HEK293 (cell line): ENCODE measurements around the gene COPB1.

Source experiments
- CTCF ChIA-PET: fragments of 350-600 bp; formaldehyde crosslinking; extraction: SDS; loops from one replicate; lab custom pipeline; 2021; ENCODE audit warnings: antibody characterized with exemption; lab: Yijun Ruan, JAX
- POLR2A ChIA-PET: fragments of 300-600 bp; formaldehyde crosslinking; extraction: SDS; loops from one replicate; lab custom pipeline; 2020; ENCODE audit warnings: antibody characterized with exemption, inconsistent platforms; lab: Yijun Ruan, JAX
- H3K27ac ChIP-seq: fragments of 200-500 bp; sonication (Bioruptor generic); 2 replicates; pipeline ENCODE4 v1.5.1; 2014; ENCODE audit warnings: low read depth, low read length, control low read depth, inconsistent platforms; ENCODE audit errors: extremely low read depth
- H3K36me3 ChIP-seq, 2 experiments: fragments of 200-500 bp in 1 of 2; sonication (Bioruptor generic) in 1 of 2; 1 replicate in 1 of 2; 2 replicates in 1 of 2; pipeline ENCODE4 v1.5.1; 2014 to 2017; ENCODE audit warnings: inconsistent platforms in 2 of 2, low read length in 2 of 2; ENCODE audit not compliant: control insufficient read depth in 2 of 2, insufficient read depth in 1 of 2
- H3K4me1 ChIP-seq: fragments of 200-500 bp; sonication (Bioruptor generic); 2 replicates; pipeline ENCODE4 v1.5.1; 2014; ENCODE audit warnings: mild to moderate bottlenecking, low read length, inconsistent platforms; ENCODE audit not compliant: control insufficient read depth, insufficient read depth
- H3K4me3 ChIP-seq: 2 replicates; pipeline ENCODE4 v1.5.1; 2011; ENCODE audit warnings: low read depth, mild to moderate bottlenecking, control low read depth, low read length, moderate library complexity
- H3K9me3 ChIP-seq: fragments of 200-500 bp; sonication (Bioruptor generic); 2 replicates; pipeline ENCODE4 v1.5.1; 2014; ENCODE audit warnings: low read depth, low read length, inconsistent platforms; ENCODE audit not compliant: control insufficient read depth, insufficient read depth
- FEZF1 ChIP-seq: fragments of 450-650 bp; formaldehyde crosslinking; IDR thresholded peaks from 2 replicates; pipeline ENCODE4 v1.5.1; 2016; ENCODE audit warnings: missing biosample characterization, missing genetic modification characterization
- HOXC10 ChIP-seq: sonication (generic); formaldehyde crosslinking; IDR thresholded peaks from 2 replicates; pipeline ENCODE4 v1.8.1; 2023; ENCODE audit warnings: mild to moderate bottlenecking, missing genetic modification reagents
- HOXD13 ChIP-seq: sonication (generic); formaldehyde crosslinking; IDR thresholded peaks from 2 replicates; pipeline ENCODE4 v1.8.0; 2022; ENCODE audit warnings: missing genetic modification reagents, borderline replicate concordance
- MZF1 ChIP-seq: fragments of 450-650 bp; formaldehyde crosslinking; IDR thresholded peaks from 2 replicates; pipeline ENCODE4 v1.5.1; 2017; ENCODE audit warnings: missing biosample characterization, missing genetic modification characterization, borderline replicate concordance
- SP7 ChIP-seq: fragments of 450-650 bp; formaldehyde crosslinking; IDR thresholded peaks from 2 replicates; pipeline ENCODE4 v1.5.1; 2016; ENCODE audit warnings: missing biosample characterization, missing genetic modification characterization
- ZBTB21 ChIP-seq: fragments of 450-650 bp; formaldehyde crosslinking; IDR thresholded peaks from 2 replicates; pipeline ENCODE4 v1.5.1; 2017; ENCODE audit warnings: missing biosample characterization, missing genetic modification characterization
- ZBTB48 ChIP-seq: fragments of 450-650 bp; formaldehyde crosslinking; IDR thresholded peaks from 2 replicates; pipeline ENCODE4 v1.5.1; 2016; ENCODE audit warnings: missing biosample characterization, missing genetic modification characterization
- ZBTB7A ChIP-seq: fragments of 450-650 bp; formaldehyde crosslinking; IDR thresholded peaks from 2 replicates; pipeline ENCODE4 v1.5.1; 2016; ENCODE audit warnings: low read depth, missing biosample characterization, missing genetic modification characterization
- ZBTB8A ChIP-seq: fragments of 450-650 bp; formaldehyde crosslinking; IDR thresholded peaks from 2 replicates; pipeline ENCODE4 v1.5.1; 2016; ENCODE audit warnings: missing biosample characterization, missing genetic modification characterization
- ZFP37 ChIP-seq: fragments of 450-650 bp; formaldehyde crosslinking; IDR thresholded peaks from 2 replicates; pipeline ENCODE4 v1.5.1; 2016; ENCODE audit warnings: missing biosample characterization, missing genetic modification characterization
- ZFP41 ChIP-seq: fragments of 450-650 bp; formaldehyde crosslinking; IDR thresholded peaks from 2 replicates; pipeline ENCODE4 v1.5.1; 2016; ENCODE audit warnings: missing biosample characterization, missing genetic modification characterization, borderline replicate concordance
- ZNF175 ChIP-seq: fragments of 450-650 bp; formaldehyde crosslinking; IDR thresholded peaks from 2 replicates; pipeline ENCODE4 v1.5.1; 2016; ENCODE audit warnings: missing biosample characterization, missing genetic modification characterization
- ZNF302 ChIP-seq: fragments of 450-650 bp; formaldehyde crosslinking; IDR thresholded peaks from 2 replicates; pipeline ENCODE4 v1.5.1; 2016; ENCODE audit warnings: missing biosample characterization, missing genetic modification characterization, low read depth
- ZNF580 ChIP-seq: fragments of 450-650 bp; formaldehyde crosslinking; IDR thresholded peaks from 2 replicates; pipeline ENCODE4 v1.5.1; 2016; ENCODE audit warnings: missing biosample characterization, missing genetic modification characterization
- ZNF585B ChIP-seq: fragments of 450-650 bp; formaldehyde crosslinking; IDR thresholded peaks from 2 replicates; pipeline ENCODE4 v1.5.1; 2016; ENCODE audit warnings: missing biosample characterization, missing genetic modification characterization
- ZNF654 ChIP-seq: fragments of 450-650 bp; formaldehyde crosslinking; IDR thresholded peaks from 2 replicates; pipeline ENCODE4 v1.5.1; 2016; ENCODE audit warnings: low read depth, missing biosample characterization, missing genetic modification characterization
- ZNF830 ChIP-seq: fragments of 450-650 bp; IDR thresholded peaks from 2 replicates; pipeline ENCODE4 v1.5.0; 2018; ENCODE audit warnings: missing biosample characterization, missing genetic modification characterization, low read depth, mild to moderate bottlenecking, moderate library complexity
- TF ChIP-seq, protein P1 (sequence below): fragments of 450-650 bp; formaldehyde crosslinking; IDR thresholded peaks from 2 replicates; pipeline ENCODE4 v1.5.1; 2016; ENCODE audit warnings: missing biosample characterization, missing genetic modification characterization
- TF ChIP-seq, protein P2 (sequence below): fragments of 450-650 bp; formaldehyde crosslinking; IDR thresholded peaks from 2 replicates; pipeline ENCODE4 v1.5.1; 2016; ENCODE audit warnings: missing biosample characterization, missing genetic modification characterization
- TF ChIP-seq, protein P3 (sequence below): fragments of 450-650 bp; formaldehyde crosslinking; IDR thresholded peaks from 2 replicates; pipeline ENCODE4 v1.5.1; 2016; ENCODE audit warnings: missing biosample characterization, missing genetic modification characterization

The COPB1 gene

DNA sequence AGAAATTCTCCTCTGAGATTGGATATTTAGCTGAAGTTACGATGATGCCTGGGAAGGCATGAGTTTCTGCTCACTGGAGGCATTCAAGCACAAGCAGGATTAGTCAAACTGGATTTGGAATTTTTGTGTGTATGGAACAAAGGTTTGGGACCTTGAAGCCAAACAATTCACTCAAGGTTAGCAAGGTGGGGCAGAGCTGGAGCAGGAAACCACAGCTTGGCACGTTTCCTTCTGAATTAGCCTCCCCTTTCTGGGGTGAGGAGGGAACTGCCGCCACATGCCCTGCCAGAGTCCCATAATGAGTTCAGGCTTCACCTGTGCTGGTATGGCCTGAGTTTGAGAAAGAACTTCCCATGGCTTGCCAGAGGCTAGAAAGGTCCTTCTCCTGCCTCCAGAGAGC is 89.7 kb downstream of the COPB1 start:
- ChIA-PET CTCF (interaction anchor here (1.4 kb wide), 1 partner anchor 110 kb away, joined by 5 read pairs; no protein-coding TSS in a partner anchor), POLR2A (no interaction called here)
- Histone ChIP-seq H3K4me3 (no peak overlapping the region), H3K36me3 (no peaks in the 10 kb centered on the region), H3K4me1 (no peaks in the 10 kb centered on the region), H3K27ac (no peak overlapping the region), H3K9me3 (no peaks in the 10 kb centered on the region)
- no peak for TF ChIP-seq ZNF654 (tag by site-specific recombination)
- no peak for TF ChIP-seq ZBTB7A
- TF ChIP-seq ZBTB21 (tag by site-specific recombination): no peak
- TF ChIP-seq ZNF302 (tag by site-specific recombination): no peak
- TF ChIP-seq ZNF175 (tag by site-specific recombination): no peak
- TF ChIP-seq ZFP37 (tag by site-specific recombination): no peak
- no peak for TF ChIP-seq HOXC10
- no peak for TF ChIP-seq ZBTB8A
- no peak for TF ChIP-seq FEZF1
- TF ChIP-seq ZNF585B (tag by site-specific recombination): no peak
- TF ChIP-seq, protein P1, sequence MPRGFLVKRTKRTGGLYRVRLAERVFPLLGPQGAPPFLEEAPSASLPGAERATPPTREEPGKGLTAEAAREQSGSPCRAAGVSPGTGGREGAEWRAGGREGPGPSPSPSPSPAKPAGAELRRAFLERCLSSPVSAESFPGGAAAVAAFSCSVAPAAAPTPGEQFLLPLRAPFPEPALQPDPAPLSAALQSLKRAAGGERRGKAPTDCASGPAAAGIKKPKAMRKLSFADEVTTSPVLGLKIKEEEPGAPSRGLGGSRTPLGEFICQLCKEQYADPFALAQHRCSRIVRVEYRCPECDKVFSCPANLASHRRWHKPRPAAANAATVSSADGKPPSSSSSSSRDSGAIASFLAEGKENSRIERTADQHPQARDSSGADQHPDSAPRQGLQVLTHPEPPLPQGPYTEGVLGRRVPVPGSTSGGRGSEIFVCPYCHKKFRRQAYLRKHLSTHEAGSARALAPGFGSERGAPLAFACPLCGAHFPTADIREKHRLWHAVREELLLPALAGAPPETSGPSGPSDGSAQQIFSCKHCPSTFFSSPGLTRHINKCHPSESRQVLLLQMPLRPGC (tag by site-specific recombination): no peak
- no peak for TF ChIP-seq ZFP41 (tag by site-specific recombination)

DNA sequence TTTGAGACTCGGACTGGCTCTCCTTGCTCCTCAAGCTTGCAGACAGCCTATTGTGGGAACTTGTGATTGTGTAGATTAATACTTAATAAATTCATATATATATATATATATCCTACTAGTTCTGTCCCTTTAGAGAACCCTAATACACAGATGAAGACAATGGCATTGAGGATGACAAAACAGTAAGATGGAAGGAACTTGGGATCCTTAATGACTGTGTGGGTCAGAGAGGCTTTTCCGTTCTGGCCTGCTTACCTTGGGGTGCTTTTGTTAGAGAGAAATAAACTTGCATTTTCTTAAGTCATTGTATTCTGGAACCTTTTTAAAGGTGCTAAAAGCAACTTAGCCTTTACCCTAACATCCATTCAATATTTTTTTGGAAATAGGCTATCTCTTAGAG is 91.0 kb downstream of the COPB1 start:
- Histone ChIP-seq H3K4me1 (no peaks in the 10 kb centered on the region), H3K27ac (no peak overlapping the region), H3K36me3 (no peaks in the 10 kb centered on the region), H3K4me3 (no peak overlapping the region), H3K9me3 (no peaks in the 10 kb centered on the region)
- ChIA-PET CTCF (interaction anchor here (0.6 to 0.9 kb wide), 2 partner anchors 8 to 47 kb away, joined by 4 to 5 read pairs; no protein-coding TSS in a partner anchor), POLR2A (no interaction called here)
- no peak for TF ChIP-seq ZNF580 (tag by site-specific recombination)
- TF ChIP-seq, protein P2, sequence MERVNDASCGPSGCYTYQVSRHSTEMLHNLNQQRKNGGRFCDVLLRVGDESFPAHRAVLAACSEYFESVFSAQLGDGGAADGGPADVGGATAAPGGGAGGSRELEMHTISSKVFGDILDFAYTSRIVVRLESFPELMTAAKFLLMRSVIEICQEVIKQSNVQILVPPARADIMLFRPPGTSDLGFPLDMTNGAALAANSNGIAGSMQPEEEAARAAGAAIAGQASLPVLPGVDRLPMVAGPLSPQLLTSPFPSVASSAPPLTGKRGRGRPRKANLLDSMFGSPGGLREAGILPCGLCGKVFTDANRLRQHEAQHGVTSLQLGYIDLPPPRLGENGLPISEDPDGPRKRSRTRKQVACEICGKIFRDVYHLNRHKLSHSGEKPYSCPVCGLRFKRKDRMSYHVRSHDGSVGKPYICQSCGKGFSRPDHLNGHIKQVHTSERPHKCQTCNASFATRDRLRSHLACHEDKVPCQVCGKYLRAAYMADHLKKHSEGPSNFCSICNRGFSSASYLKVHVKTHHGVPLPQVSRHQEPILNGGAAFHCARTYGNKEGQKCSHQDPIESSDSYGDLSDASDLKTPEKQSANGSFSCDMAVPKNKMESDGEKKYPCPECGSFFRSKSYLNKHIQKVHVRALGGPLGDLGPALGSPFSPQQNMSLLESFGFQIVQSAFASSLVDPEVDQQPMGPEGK (tag by site-specific recombination): no peak
- TF ChIP-seq ZBTB48 (tag by site-specific recombination): no peak
- TF ChIP-seq HOXD13: no peak
- TF ChIP-seq ZNF830 (tag by site-specific recombination): no peak
- TF ChIP-seq SP7 (tag by site-specific recombination): no peak
- TF ChIP-seq, protein P3, sequence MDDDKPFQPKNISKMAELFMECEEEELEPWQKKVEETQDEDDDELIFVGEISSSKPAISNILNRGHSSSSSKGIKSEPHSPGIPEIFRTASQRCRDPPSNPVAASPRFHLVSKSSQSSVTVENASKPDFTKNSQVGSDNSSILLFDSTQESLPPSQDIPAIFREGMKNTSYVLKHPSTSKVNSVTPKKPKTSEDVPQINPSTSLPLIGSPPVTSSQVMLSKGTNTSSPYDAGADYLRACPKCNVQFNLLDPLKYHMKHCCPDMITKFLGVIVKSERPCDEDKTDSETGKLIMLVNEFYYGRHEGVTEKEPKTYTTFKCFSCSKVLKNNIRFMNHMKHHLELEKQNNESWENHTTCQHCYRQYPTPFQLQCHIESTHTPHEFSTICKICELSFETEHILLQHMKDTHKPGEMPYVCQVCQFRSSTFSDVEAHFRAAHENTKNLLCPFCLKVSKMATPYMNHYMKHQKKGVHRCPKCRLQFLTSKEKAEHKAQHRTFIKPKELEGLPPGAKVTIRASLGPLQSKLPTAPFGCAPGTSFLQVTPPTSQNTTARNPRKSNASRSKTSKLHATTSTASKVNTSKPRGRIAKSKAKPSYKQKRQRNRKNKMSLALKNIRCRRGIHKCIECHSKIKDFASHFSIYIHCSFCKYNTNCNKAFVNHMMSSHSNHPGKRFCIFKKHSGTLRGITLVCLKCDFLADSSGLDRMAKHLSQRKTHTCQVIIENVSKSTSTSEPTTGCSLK (tag by site-specific recombination): no peak
- no peak for TF ChIP-seq MZF1 (tag by site-specific recombination)
